DMS153 treated with DMSO at 0.1 percent for 48 hours (cell line): ENCODE data around the gene ABCA4.

Experiments
- DNase-seq: peaks from one replicate; lab custom pipeline; 2025; ENCODE audit not compliant: unreplicated experiment; lab: John Stamatoyannopoulos, UW

Gene ABCA4

DNA sequence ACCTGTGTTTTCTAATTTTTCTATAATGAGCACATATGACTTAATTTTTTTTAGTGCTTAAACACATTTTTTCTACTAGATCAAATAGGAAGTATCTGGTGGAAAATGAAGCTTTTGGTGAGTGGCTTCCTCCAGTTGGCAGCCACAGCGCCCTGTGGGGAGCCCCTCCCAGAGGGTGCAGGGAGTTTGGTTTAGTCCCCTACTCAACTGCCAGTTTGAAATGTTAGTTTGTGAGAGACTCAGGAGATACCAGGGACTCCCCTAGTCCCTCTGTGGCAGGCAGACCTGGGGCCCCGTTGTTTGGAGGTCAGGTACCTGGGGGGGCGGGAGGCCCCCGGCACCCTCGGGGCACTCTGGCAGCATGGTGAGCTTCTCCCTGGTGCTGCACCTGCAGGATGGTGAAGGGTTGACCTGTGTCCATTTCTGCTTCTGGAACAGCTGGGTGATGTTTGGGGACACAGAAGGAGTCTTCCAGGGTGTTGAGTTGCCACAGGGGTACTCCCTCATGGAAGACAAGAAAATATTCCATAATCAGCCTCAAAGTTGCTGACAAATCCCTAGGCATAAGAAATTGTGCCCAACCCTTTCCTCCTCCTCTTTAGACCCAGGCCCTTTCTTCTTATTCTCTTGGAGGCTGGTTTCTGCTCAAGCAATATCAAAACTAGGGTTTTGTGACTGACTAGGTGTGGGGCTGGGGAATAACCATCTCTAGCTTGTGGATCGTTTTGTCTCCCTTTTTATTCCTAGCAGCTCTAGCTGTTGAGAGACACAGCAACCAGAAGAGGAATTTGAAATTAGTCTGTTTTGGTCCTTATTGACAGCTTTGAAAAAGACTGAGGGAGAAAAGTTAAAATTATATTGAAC is 91.6 kb downstream of the ABCA4 start:
- DNase-seq: no peak

DNA sequence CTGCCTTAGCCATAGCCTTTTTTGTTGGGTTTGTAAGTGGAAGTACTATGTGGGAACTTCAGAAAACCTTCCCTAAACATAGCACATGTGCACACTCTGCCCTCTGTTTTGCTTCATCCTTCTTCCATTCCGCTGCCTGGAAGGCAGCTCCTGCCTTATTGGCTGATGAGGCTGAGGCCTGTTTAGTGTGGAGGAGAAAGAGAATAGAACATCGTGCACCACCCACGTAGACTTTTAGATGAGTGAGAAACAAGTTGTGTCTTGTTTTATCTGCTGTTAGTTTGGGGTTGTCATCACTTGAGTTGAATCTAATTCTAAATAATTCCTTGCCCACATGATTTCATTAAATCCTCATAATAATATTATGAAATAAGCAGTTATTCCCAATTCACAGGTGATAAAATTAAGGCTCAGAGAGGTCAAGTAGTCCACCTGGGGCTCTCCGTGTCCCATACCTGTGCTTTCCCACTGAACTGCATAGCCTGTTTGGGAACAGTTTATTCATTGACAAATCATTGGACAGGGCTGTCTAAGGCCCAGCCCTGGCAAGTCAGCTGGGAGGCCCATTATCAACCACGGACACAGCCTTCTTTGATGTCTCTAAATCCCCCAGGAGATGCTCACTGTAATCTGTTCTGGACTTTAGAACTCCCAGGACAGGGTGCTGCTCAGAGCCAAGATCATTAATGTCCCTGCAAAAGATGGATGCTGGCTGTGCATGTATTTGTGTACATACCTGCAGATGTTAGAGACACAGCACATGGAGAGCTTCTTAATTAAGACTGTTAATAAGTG is 93.0 kb downstream of the ABCA4 start:
- no peak for DNase-seq

DNA sequence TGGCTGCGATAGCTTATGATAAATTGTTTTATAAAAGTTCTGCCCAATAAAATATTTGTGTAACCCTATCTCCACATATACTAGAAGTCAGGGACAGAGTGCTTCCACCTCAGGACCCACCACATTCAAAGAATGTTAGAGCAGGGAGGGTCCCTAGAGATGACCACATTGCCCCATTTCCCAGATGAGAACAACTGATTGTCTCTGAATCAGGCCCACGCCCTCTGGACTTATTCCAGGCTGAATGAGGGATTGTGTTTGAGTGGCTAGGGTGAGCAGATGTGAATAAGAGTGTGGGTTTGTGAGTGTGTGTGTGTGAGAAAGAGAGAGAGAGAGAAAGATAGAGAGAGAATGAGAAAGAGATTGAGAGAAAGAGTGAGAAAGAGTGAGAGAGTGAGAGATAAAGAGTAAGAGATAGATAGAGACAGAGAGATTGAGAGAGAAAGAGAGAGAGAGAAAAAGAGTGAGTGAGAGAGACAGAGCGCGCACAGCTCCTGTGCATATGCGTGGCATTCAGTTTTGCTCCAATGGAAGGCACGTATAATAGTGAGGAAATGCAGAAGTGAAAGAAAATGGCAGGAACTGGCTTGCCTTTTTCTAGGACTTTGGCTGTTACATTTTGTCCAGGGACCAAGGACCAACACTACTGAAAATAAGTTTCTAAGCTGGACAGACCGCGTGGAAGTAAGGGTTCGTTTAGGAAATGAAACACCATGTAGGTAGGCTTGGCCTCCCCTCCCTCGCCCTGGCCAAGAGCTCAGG is 94.1 kb downstream of the ABCA4 start:
- DNase-seq: no peak

DNA sequence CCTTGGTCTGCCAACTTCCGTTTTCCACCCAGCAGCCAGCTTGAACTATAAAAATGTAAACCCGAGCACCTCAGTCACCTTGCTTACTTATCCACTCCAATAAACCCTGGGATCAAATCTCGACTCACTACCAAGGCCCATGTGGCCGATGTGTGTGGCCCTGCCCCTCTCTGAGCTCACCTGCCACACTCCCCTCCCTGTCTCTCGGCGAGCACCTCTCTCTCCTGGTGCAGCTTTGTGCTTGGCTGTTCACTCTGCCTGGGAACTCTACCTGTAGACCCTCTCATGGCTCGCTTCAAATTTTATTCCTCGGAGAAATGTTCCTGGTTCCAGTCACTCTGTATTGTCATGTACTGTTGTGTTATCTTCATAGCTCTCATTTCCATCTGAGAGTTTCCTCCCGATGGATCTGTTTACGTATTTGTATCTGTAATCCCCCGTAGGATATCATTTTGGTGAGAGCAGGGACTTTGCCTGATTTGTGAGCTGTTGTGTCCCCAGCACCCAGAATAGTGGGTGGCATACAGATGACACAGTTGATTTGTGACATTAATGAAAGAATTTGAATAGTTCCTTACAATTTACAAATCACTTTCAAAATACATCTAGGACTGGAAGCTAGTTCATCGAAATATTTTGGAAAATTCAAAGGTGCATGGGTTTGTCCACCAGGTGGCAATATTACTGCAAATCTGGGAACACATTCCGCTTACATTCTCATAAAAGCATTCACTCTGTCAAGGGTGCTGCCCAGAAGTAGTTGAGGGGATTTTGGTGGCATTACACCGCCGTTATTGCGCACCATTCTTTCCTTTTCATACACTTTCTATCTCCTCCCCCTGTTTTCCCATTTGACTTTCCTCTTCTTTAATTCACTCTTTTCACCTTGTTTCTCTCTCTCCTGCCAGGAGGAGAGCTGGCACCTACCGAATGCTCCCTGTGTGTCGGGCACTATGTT is 95.3 kb downstream of the ABCA4 start:
- peak; percentile 42 for DNase-seq

DNA sequence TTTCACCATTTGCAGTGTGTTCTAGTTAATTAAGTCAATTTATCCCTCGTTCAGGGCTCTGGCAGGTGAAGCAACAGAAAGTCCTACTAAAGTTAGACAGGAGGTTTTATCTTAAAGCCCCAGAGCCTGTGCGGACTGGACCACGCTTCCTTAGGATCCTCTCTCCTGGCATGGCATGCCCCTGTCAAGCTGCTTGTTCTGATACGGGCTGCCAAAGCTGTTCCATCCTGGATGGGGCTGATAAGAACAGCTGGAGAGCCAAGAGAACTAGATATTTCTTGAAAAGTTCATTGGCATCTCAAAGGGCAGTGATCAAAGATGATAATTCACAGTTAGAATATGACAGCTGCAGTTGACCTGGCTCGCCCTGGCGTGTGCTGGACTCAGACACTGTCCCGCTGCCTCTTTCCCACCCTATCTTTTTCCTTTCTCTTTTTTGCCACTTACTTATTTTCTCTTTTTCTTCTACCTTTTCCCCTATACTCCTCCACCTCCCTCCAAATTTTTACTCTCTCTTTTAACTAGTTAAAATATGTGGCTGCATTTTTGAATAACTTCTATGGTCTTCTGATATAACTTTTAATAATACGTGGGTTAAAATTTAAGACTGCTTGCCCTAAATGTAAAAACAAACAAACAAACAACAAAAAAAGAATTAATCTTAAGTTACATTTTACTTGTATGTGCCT is 96.7 kb downstream of the ABCA4 start:
- no peak for DNase-seq

DNA sequence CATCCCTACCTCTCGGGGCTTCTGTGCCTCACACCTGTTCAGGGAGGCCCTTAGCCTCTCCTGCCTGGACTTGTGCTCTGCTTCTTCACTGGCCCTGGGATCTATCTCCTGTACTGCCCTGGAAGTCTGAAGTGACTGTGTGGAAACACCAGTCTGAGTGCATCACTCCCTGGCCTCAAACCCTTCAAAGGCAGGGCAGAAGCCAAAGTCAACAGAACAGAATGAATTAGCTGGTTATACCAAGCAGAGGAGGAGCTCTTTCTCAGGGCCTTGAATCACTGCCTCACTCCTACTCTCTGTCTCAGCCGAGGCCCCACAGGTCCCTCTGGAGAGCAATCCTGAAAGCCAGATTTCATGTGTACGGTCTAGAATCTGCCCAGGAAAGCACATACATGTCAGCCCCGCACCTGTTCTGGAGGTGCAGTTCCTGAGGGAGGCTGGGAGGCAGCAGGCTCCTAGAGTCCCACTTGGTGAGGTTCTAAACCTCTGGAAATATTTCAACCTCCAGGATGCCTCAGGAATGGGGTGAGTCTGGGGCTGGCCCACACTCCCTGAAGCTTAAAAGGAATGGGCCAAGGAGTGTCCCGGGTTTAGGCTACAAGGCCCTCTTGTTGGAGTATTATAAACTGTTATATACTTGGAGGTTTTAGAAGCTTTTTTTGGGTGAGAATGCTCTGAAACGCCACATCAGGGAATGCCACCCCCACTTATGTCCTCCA is 98.3 kb downstream of the ABCA4 start:
- no peak for DNase-seq

DNA sequence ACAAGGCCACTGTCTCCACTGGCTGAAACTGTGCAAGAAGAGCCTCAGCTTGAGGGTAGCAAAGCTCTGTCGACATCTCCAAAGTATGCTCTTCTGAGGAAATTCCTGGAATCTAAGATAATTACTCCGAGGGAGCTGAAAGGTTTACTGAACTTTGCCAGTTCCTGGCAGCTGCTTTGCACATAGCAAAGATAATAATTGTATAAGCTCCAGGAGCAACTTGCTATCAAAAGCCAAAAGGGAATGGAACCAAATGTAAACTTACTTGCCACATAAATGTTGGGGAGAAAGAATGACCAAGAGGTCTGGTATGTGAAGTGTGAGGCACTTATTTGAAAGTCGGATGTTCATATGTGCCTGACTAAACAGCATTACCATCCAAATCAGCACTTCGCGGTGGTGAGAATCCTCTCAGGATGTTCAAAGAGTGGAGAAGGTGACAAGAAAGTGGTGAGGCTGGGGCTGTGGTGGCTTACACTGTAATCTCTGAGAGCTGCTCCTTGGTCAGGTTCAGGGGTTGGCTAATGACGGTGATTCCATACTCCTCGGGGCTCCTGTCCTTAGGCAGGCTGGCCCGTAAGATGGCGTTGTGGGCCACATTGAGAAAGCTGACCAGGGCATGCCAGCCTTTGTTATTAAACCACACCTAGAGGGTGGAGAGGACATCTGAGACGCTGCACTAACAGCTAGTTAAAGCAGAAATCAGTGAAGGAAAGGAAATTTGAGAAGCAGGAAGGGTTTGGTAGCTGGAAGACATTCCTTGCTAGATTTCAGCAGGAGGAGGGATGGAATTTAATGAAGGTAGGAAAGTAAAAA is 100.0 kb downstream of the ABCA4 start:
- DNase-seq: no peak

DNA sequence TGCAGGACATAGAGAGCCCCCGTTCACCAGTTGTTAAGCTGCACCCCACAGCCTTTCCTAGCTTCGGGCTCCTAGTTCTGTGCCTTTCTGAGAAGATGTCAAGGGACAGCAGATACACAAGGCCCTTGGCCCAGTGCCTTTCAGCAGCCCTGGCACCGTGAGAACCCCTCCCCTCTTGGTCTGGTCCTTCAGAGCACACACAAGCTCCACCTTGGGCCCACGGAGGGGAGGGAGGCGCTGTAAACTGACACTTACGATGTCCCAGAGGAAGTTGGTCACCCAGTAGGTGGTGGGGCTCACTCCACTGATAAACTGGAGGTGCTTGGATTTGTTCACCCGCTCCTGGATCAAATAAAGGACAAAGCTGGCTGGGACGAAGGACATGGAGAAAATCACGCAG is 101.6 kb downstream of the ABCA4 start:
- DNase-seq: no peak

DNA sequence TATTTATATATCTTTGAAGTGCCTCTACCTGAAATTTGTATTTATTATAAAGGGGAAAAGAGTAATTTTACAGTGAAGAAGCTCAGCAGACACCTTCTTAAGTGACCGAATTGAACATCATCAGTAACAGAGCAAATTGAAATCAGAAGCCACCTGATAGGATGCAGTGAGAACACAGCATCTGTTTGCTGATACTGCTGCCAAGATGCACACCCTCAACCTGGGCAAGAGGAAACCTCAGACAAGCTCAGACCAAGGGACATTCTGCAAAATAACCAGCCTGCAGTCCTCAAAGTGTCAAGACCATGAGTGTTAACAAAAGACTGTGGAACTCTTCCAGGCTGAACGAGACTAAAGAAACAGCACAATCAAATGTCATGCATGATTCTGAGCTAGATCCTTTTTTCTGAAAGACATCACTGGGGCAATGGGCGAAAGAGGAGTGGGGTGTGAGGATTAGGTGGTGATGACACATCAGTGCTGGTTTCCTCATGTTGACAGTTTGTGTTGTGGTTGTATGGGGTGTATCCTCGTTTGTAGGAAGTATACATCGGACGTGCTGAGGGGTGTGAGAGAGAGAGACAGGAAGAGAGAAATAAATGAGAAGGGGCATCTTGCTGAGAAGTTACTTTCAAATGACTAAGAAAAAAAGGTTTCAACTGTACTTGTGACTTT is 103.7 kb downstream of the ABCA4 start:
- DNase-seq: no peak

DNA sequence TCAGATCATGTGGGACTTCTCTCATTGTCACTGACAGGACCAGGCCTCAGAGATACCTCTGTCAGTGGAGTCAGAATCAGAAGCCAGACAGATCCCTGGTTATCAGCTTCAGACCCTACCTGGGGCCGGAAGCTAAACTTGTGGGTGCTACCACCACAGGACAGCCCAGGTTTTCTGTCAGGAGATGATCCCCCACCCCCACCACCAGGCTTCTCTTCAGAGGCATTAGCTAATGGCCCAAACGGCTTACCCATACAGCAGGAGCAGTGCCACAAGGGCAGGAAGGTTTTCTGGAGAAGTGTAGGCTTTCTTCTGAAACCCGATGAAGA is 105.5 kb downstream of the ABCA4 start:
- no peak for DNase-seq

DNA sequence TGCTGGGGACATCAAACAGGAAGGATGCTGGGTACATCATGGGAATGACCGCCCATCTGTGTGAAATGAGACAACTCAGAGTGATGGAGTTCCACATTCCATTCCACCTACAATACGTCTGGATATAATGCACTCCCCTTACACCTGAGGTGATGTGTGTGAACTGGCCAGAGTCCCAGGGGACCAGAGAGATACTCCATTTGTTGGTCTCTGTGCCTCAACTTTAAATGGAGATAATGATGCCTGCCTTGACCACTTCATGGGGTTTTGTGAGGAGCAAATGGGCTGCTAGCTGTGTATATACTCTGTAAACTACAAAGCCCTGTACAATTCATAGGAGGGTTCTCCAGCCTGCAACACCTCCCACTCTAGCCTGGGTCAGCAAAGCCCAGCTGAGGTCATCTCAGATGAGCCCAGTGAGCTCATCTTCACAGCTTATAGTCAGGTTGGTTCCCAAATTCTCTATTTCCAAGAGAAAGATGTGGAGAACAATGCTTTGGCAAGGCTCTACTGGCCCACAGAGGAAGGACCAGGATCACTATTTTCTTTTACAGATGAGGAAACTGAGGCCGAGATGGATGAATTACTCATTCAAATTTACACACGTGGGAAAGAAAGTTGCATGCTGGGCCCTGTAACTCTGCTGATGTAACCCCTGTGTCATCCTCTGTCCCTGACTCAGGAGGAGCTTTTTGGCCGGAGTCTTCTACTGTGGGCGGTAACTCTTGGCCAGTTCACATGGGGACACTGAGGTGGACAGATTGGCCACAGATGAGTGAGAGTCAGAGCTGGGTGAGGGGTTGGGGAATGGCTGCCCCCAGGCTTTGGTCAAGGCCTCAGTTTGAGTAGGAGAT is 106.1 kb downstream of the ABCA4 start:
- no peak for DNase-seq

DNA sequence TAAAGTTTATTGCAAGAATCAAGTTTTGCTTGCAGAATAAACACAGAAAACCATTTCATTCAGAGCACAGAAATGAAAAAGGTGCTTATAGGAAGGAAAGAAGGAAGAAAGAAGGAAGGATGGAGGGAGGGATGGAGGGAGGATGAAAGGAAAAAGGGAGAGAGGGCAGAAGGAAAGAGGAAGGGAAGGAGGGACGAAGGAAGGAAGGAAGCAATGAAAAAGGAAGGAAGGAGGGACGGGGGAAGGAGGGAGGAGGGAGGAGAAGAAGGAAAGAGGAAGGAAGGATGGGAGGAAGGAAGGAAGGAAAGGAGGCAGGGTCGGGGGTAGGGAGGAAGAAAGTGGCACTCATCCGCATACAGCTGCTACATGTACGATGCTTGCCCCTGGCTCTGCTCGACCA is 106.9 kb downstream of the ABCA4 start:
- no peak for DNase-seq

DNA sequence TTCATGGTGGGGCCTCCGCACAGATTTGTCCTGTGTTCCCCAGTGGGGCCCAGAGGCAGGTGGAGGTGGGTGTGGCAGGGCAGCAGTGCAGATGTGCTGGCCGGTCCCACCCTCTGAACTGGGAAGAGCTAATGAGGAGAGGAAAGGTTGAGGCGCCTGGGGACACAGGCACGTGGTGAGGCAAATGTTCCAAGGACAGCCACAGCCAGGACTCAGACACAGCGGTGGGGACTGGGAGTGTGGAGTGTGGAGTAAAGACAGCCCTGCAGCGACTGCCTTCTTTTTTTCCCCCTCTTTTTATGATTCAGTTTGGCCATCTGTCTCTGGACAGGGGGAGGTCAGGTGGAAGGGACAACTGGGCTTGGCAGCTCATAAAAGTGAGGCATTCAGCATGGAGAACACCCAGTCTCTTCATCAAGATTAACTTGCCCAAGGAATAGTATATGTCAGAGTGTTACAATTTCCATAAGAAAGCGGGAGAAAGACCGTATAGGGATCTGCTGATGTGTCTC is 107.5 kb downstream of the ABCA4 start:
- DNase-seq: no peak

DNA sequence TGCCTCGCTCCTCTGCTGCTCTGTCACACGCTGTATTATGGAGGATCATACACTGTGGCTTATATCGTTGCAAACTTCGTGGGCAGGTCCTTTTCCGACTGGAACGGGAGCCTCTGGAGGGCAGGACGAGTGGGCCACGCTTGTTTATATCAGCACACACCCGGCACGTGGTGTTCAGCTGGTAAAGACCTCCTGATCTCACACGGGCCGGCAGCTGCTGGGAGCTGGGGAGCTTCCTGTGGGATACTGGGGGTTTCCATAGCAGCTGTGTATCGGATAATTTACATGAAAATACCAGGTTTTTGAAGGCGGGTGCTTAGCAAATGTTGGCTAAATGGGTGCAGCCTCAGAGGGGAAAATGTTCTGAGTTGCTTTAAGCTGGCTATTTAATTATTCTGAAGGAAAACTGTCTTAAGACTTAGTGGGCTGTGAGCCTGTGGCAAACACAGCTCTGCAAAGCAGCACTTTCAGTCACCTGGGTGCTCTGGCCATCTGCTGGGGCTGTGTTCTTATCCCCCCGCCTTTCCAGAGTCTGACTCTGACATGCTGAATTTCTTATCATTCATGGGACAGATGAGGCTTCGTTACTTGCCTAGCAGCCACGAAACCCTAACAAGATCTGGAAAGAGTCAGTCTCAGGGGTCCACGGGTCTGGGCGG is 108.1 kb downstream of the ABCA4 start:
- DNase-seq: no peak

DNA sequence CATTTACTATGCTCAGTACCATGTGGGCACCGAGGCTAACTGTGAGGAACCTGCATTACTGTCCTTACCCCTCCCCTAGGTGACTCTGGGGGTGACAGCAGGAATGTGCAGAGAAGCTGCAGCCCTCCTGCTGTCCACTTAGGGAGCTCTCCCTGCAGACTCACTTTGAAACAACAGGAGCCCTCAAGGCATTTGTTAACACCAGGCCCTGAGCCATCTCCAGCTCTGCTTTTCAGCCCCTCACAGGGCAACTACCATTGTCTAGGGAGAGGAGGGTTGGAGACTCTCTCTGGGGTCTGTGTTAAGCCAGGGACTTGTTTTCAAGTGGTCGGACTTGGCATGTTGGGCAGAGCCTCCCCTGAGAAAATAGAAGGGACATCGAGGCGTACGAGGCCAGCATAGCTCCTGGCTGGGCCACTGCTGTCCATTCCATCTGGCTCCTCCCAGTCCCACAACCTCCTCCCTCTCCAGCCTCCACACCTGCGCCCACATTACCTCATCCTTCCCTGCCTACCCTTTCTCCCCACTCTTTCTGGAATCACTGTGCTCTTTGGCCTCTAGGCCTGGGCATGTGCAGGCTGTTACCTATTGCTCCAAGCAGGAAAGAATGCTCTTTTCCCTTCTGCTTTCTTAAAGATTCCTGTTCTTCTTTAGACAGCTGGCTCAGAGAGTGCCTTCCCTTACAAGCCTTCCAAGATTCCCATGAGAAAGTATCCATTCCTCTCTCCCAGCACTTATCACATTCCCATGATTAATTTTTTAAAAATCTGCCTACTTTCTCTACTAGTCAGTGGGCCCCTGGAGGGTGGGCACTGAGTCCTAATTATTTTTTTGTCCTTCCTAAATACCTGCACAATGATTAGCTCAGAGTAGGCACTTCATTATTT is 109.0 kb downstream of the ABCA4 start:
- DNase-seq: no peak
